ENCODE data around the gene MOB3B.

Gene MOB3B

GRCh38 chr9:27385606-27386322 is 143.8 kb downstream of the MOB3B start:
- no peak for DNase-seq

- DNase-seq: no peak
Observed at GRCh38 chr9:27384262-27385014, 145.2 kb downstream of the MOB3B start.

GRCh38 chr9:27383524-27383923 is 146.1 kb downstream of the MOB3B start:
- no peak for DNase-seq

GRCh38 chr9:27382975-27383374 is 146.6 kb downstream of the MOB3B start:
- DNase-seq: no peak

DNA sequence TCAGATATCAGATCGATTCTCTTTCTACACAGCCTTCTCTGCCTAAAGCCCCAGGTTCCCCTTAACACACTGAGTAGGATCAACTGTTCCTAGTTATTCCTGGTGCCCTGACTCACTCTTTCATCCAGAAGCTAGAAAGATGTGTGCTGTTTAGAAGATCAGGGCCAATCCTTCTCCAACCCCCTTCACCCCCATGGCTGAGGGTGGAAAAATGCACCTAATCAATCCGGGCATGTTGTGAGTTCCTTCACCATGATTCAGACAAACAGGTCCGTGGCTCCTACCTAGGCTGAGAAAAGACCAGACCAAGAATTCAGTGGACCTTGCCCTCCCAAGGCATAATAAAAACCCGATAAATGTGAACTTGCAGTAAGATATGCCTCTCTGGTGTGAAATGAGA is 147.3 kb downstream of the MOB3B start:
- no peak for DNase-seq

- no peak for DNase-seq
Observed at GRCh38 chr9:27379311-27380251, 150.0 kb downstream of the MOB3B start.

DNA sequence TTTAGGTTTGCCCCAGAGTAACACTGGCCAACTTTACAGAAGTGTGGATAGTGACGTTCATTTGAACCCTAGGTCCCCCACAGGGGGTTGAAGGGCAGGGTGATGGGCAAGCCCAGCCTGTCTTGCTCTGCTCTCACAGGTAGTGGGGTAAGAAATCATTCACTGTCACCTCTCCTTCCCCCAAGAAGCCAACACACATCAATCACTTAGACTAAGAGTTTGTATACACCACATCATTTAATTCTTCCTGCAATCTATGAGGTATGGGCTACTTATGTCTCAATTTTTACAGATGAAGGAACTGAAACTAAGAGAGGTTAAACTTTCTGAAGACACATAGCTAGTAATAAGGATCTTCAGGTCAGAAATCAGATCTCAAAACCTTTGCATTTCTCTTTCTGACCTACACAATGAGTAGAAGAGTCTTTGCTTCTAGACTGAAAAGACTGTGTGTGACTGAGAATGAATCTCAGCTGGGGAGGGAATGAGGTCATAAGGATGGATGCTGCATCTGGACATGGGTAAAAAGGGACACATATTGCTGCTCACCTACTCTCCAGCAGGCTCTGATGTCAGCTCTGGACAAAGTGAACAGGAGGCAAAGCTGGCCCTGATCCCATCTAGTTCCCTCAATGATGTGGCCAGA is 151.7 kb downstream of the MOB3B start:
- no peak for DNase-seq

- no peak for DNase-seq
Observed at GRCh38 chr9:27377147-27377807, 152.3 kb downstream of the MOB3B start.

- DNase-seq: no peak
Observed at GRCh38 chr9:27373851-27374250, 155.8 kb downstream of the MOB3B start.

- no peak for DNase-seq
Observed at GRCh38 chr9:27372615-27373014, 157.0 kb downstream of the MOB3B start.

DNA sequence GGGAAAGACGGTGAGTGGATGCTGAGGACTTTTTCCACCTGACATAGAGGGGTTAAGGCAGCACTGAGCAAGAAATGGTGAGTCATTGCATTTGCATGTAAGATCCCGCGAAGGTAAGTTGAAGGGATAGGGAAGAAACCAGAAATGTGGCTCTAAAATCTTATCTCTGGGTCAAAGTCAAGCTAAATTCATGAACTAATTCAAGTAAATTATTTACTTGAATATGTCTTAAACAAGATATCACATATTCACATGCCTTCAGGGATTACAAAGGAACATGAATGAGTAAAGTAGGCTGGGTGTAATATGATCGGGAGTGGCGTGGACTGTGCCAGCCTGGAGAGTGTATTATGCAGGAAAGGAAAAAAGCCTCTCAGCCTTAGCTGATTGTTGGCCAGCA is 158.2 kb downstream of the MOB3B start:
- no peak for DNase-seq

DNA sequence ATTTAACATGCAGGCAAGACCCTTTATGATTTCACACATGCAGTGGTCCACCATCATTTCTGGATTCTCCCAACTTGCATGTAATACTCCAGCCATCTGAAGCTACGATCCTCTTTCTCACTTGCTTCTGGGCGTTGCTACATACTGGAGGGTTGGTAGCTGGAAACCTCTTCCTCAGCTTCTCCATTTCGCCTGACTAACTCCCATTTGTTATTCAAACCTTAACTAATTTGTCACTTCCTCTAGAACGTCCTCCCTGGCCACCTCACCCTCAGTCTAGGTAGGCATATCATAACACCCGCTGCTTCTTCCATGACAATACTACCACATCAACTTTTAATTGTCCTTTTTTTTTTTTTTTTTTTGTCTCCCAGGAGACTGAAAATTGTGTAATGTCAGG is 160.0 kb downstream of the MOB3B start:
- DNase-seq: no peak

DNA sequence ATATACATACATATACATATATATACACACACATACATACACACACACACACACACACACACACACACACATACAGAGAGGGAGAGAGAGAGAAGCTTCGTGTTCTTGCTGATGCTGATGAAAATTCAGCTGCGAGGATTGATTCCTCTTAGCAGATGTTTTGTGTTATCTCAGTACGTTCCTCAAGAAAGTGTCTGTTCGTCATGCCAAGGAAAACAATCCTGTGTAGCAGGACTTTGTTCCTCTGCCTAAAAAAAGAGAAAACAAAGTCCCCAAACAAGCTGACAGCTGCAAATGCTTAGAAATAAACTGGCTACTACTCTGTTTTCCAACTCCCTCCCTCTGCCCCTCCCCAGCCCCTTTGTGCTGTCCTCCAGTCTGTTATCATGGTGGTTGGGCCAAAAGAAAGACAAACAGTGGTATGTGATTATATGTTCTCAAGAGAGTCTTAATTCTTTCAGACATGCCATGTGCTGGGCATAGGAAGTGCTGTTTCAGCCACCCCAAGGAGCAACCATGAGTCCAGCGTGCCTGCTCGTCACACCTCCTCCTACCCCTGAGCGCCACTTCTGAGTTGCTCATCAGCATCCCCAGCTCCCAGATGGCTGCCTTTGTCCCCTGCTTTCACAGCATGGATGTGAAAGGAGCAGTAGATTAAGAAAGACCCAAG is 161.2 kb downstream of the MOB3B start:
- DNase-seq: no peak

DNA sequence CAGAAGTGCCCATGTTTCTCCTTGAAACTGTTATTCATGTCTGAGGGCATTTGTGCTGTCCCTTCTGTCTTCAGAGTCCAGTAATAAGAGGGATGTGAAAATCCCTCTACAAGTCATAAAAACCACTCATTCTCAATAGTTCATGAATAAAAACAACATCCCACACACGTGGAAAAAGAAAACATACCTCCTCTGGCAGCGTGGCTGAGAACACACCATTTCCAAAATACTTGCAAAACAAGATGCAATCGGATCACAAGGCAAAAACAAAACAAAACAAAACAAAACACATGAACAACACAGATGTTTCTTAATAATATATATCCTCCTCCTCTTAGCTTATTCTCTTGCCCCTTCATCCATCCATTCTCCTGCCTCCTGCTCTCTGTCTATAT is 161.7 kb downstream of the MOB3B start:
- DNase-seq: no peak

- DNase-seq: no peak
Observed at GRCh38 chr9:27367175-27367798, 162.3 kb downstream of the MOB3B start.

GRCh38 chr9:27365707-27366376 is 163.8 kb downstream of the MOB3B start:
- no peak for DNase-seq

DNA sequence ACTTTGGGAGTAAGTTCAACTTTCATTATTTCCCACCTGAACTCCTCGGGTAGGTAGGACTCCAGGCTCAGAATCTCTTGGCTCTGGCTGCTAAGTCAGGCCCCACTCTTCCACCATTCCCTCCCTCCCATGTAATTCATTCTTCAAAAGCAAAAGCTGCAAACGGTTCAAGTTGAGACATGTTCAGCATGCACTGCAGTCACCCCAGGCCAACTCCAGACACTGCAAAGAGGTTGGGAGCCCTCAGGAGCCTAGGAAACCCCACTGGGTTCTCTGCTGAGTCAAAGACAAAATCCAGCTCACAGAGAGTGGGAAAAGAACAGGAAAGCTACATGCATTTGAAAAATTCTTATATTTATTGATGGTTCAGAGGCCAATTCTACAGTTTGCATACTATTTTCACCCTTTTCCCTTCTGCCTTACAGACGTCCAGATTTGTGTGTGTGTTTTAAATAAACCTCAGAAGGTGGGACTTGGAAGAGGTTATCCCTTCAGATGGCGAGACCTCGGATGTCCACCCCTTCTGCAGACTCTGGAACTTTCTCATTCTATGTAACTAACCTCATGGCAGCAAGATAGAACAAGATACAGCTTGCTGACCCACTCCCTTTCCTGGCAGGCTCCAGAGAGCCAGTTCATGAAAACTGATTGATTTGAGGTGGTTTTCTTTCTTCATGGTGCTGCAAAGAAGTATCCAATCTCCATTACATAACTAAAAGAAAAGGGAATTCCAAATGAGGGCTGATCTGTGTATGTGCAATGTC is 167.0 kb downstream of the MOB3B start:
- no peak for DNase-seq

GRCh38 chr9:27361492-27361891 is 168.1 kb downstream of the MOB3B start:
- peak; percentile 24 for DNase-seq

DNA sequence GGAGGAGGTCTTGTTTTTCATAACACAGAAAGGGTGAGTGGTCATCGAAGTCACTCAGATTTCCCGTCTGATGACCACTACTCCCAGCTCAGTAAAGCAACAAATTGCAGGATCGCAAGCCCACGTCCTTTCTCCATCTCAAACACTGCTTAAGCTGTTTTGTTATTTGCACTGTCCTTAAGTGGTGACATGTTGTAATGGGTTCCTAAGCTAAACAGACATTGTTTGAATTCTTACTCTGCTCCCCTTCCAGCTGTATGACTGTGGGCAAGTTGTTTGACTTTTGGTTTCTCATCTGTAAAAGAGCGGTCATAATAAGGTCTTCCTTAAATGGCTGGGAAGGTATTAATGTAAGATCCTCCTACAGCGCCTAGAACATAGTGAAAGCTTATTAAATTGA is 169.9 kb downstream of the MOB3B start:
- DNase-seq: no peak

GRCh38 chr9:27358007-27358406 is 171.6 kb downstream of the MOB3B start:
- no peak for DNase-seq

All from hematopoietic multipotent progenitor cell treated with erythropoietin and hydrocortisone succinate and interleukin-3 and kit ligand, for 8 days (in vitro differentiated cells).